Effector CD8-positive, alpha-beta T cell (primary cell): ENCODE measurements around the gene PCSK5.

Experiments used
- DNase-seq: peaks from one replicate; lab custom pipeline; 2025; lab: John Stamatoyannopoulos, UW

PCSK5 gene

GRCh38 chr9:76138360-76138759 lies 247.9 kb downstream of the PCSK5 start:
- DNase-seq: no peak

- DNase-seq: no peak
Observed at GRCh38 chr9:76143834-76144233, 253.4 kb downstream of the PCSK5 start.

- DNase-seq: no peak
Observed at GRCh38 chr9:76150013-76150412, 259.5 kb downstream of the PCSK5 start.

- DNase-seq: no peak
Observed at GRCh38 chr9:76151267-76151666, 260.8 kb downstream of the PCSK5 start.

GRCh38 chr9:76153339-76153738 lies 262.9 kb downstream of the PCSK5 start:
- no peak for DNase-seq

GRCh38 chr9:76153902-76154629 lies 263.6 kb downstream of the PCSK5 start:
- no peak for DNase-seq

- DNase-seq: no peak
Observed at GRCh38 chr9:76155361-76155760, 264.9 kb downstream of the PCSK5 start.

- DNase-seq: no peak
Observed at GRCh38 chr9:76158713-76159112, 268.2 kb downstream of the PCSK5 start.

GRCh38 chr9:76159293-76159926 lies 268.9 kb downstream of the PCSK5 start:
- no peak for DNase-seq

GRCh38 chr9:76161106-76161505 lies 270.6 kb downstream of the PCSK5 start:
- no peak for DNase-seq

GRCh38 chr9:76161541-76161940 lies 271.1 kb downstream of the PCSK5 start:
- no peak for DNase-seq

- no peak for DNase-seq
Observed at GRCh38 chr9:76162086-76162730, 271.7 kb downstream of the PCSK5 start.

GRCh38 chr9:76162751-76163500 lies 272.5 kb downstream of the PCSK5 start:
- no peak for DNase-seq

- no peak for DNase-seq
Observed at GRCh38 chr9:76166526-76166925, 276.1 kb downstream of the PCSK5 start.

- DNase-seq: no peak
Observed at GRCh38 chr9:76176171-76176570, 285.7 kb downstream of the PCSK5 start.

- no peak for DNase-seq
Observed at GRCh38 chr9:76177931-76178330, 287.5 kb downstream of the PCSK5 start.

GRCh38 chr9:76180541-76180940 lies 290.1 kb downstream of the PCSK5 start:
- no peak for DNase-seq

GRCh38 chr9:76181020-76181641 lies 290.7 kb downstream of the PCSK5 start:
- no peak for DNase-seq

- DNase-seq: no peak
Observed at GRCh38 chr9:76181781-76182180, 291.3 kb downstream of the PCSK5 start.

GRCh38 chr9:76185432-76185831 lies 295.0 kb downstream of the PCSK5 start:
- DNase-seq: no peak

GRCh38 chr9:76188286-76188685 lies 297.8 kb downstream of the PCSK5 start:
- DNase-seq: no peak

GRCh38 chr9:76188905-76189304 lies 298.4 kb downstream of the PCSK5 start:
- no peak for DNase-seq
